RWPE2 (cell line): ENCODE results near the gene SEC14L6.

Experiments
- ATAC-seq: fragments of 200-7000 bp; cut with Tn5 transposase; 3 replicates; pipeline ENCODE4 v1.9.1; 2021; ENCODE audit warnings: low read depth
- DNase-seq: peaks from one replicate; pipeline ENCODE4 v3.0.0-alpha.2; 2020; ENCODE audit warnings: low spot score
- H3K27ac ChIP-seq: fragments of 450-650 bp; 2 replicates; pipeline ENCODE4 v1.5.1; 2017; ENCODE audit warnings: mild to moderate bottlenecking; ENCODE audit not compliant: poor library complexity, severe bottlenecking
- H3K27me3 ChIP-seq: fragments of 250-450 bp; sonication (Bioruptor Pico); 2 replicates; pipeline ENCODE4 v1.5.1; 2021; ENCODE audit warnings: mild to moderate bottlenecking, moderate library complexity; ENCODE audit not compliant: insufficient read depth, poor library complexity, severe bottlenecking
- H3K36me3 ChIP-seq: fragments of 250-450 bp; sonication (Bioruptor Pico); 2 replicates; pipeline ENCODE4 v1.5.1; 2020; ENCODE audit warnings: low read depth, mild to moderate bottlenecking, moderate library complexity
- H3K4me1 ChIP-seq: fragments of 250-450 bp; sonication (Bioruptor Pico); 2 replicates; pipeline ENCODE4 v1.5.1; 2021; ENCODE audit warnings: mild to moderate bottlenecking, moderate library complexity; ENCODE audit not compliant: insufficient read depth, poor library complexity, severe bottlenecking
- H3K4me3 ChIP-seq: fragments of 250-450 bp; sonication (Bioruptor Pico); 2 replicates; pipeline ENCODE4 v1.5.1; 2021; ENCODE audit warnings: mild to moderate bottlenecking, moderate library complexity; ENCODE audit not compliant: severe bottlenecking
- H3K9me3 ChIP-seq: fragments of 250-450 bp; sonication (Bioruptor Pico); 2 replicates; pipeline ENCODE4 v1.5.1; 2021; ENCODE audit warnings: mild to moderate bottlenecking, moderate library complexity; ENCODE audit not compliant: severe bottlenecking
- CTCF ChIP-seq: fragments of 450-650 bp; IDR thresholded peaks from one replicate; pipeline ENCODE4 v1.5.1; 2017; ENCODE audit warnings: mild to moderate bottlenecking, moderate library complexity; ENCODE audit not compliant: poor library complexity, severe bottlenecking

SEC14L6 gene

GRCh38 chr22:30474683-30475424 is 71.7 kb downstream of the SEC14L6 start:
- Histone ChIP-seq H3K4me3 (no peak overlapping the region), H3K9me3 (no peaks in the 10 kb centered on the region), H3K27ac (no peak overlapping the region), H3K4me1 (no peaks in the 10 kb centered on the region), H3K27me3 (no peaks in the 10 kb centered on the region), H3K36me3 (no peaks in the 10 kb centered on the region)
- ATAC-seq (no peak), DNase-seq (no peak)
- no peak for TF ChIP-seq CTCF

DNA sequence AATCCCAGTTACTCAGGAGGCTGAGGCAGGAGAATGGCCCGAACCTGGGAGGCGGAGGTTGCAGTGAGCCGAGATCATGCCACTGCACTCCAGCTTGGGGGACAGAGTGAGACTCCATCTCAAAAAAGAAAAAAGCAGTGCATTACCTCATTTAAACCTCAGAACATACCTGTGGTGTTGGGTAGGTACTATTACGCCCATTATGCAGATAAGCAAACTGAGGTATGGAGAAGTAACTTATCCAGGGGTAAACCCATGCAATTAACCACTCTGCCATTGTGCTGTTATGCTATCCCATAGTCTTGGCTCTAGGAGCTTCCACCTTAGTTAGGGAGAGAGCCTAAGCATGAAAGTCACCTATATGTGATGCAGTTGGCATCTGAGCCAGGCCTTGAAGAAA is 72.4 kb downstream of the SEC14L6 start:
- Histone ChIP-seq H3K9me3 (no peaks in the 10 kb centered on the region), H3K27me3 (no peaks in the 10 kb centered on the region), H3K27ac (no peak overlapping the region), H3K36me3 (no peaks in the 10 kb centered on the region), H3K4me3 (no peak overlapping the region), H3K4me1 (no peaks in the 10 kb centered on the region)
- no peak for TF ChIP-seq CTCF
- ATAC-seq = no peak
- no peak for DNase-seq

GRCh38 chr22:30472994-30473720 is 73.4 kb downstream of the SEC14L6 start:
- TF ChIP-seq CTCF = no peak
- no peak overlapping the region for H3K4me3 ChIP-seq
- no peak overlapping the region for H3K27ac ChIP-seq
- DNase-seq (no peak), ATAC-seq (peak; percentile 63)
- H3K4me1 ChIP-seq = no peaks in the 10 kb centered on the region
- no peaks in the 10 kb centered on the region for H3K9me3 ChIP-seq
- no peaks in the 10 kb centered on the region for H3K36me3 ChIP-seq
- H3K27me3 ChIP-seq = no peaks in the 10 kb centered on the region
